Esophagus squamous epithelium (tissue), 5 donors: ENCODE results near the gene GAPDHS. TPM values are rescaled to one million over a fixed set of nuclear protein-coding genes. Genes with fewer than 3 reads are reported as not detected.

Experiments used
- DNase-seq: peaks from one replicate; lab custom pipeline; 2025; lab: John Stamatoyannopoulos, UW
- H3K27ac ChIP-seq, 4 donors: fragments of 200-600 bp; sonication (generic); one replicate each; pipeline ENCODE4 v1.5.1; 2016 to 2019; ENCODE audit warnings: mild to moderate bottlenecking in 1 of 4
- H3K27me3 ChIP-seq, 4 donors: fragments of 200-600 bp; sonication (generic); 1 replicate in 3 of 4; 2 replicates in 1 of 4; pipeline versions ENCODE4 v1.5.1 to v1.6.0; 2017 to 2021; ENCODE audit warnings: antibody characterized with exemption in 1 of 4
- H3K36me3 ChIP-seq, 3 donors: fragments of 200-600 bp; sonication (generic); one replicate each; pipeline ENCODE4 v1.5.1; 2016 to 2019
- H3K4me1 ChIP-seq, 3 donors: fragments of 200-600 bp; sonication (generic); one replicate each; pipeline ENCODE4 v1.5.1; 2017 to 2019
- H3K4me3 ChIP-seq, 4 donors: fragments of 200-600 bp; sonication (generic); 1 replicate in 3 of 4; 2 replicates in 1 of 4; pipeline ENCODE4 v1.5.1; 2016 to 2019; ENCODE audit warnings: mild to moderate bottlenecking in 2 of 4, moderate library complexity in 1 of 4
- H3K9me3 ChIP-seq, 3 donors: fragments of 200-600 bp; sonication (generic); one replicate each; pipeline ENCODE4 v1.5.1; 2016 to 2019
- POLR2A ChIP-seq, 4 donors: fragments of 450-650 bp; IDR thresholded peaks; one replicate each; pipeline ENCODE4 v1.6.1; 2017; ENCODE audit warnings: antibody characterized with exemption in 4 of 4, mild to moderate bottlenecking in 4 of 4, moderate library complexity in 3 of 4
- WGBS, 2 donors: methylation state at CpG; one replicate each; pipeline ENCODE4 v1.1.5; 2018; 5-methylcytosine and 5-hydroxymethylcytosine counted together
- intact Hi-C: fragments of 100-400 bp; cut with DNase I; formaldehyde crosslinking; loops from one replicate; pipeline ENCODE4 v1.15.0; 2022
- total RNA-seq, 4 donors: library from RNA; depleted of rRNA; stranded (reverse); fragments of >200 nt; gene quantifications; one replicate each; pipeline ENCODE4 v1.1.0, GENCODE V29; 2016
- TF ChIP-seq, protein P1 (sequence below), 6 experiments: fragments of 450-650 bp in 4 of 6; fragments of 200-600 bp in 2 of 6; sonication (generic) in 2 of 6; IDR thresholded peaks; one replicate each; pipeline ENCODE4 v1.5.1; 2016 to 2019; ENCODE audit warnings: antibody characterized with exemption in 6 of 6, mild to moderate bottlenecking in 4 of 6, moderate library complexity in 4 of 6
- donor health status: DM: yes; HTN: yes; CAD: no.

Gene GAPDHS
- total RNA-seq, 4 donors from 2014 or later, result not detected

DNA sequence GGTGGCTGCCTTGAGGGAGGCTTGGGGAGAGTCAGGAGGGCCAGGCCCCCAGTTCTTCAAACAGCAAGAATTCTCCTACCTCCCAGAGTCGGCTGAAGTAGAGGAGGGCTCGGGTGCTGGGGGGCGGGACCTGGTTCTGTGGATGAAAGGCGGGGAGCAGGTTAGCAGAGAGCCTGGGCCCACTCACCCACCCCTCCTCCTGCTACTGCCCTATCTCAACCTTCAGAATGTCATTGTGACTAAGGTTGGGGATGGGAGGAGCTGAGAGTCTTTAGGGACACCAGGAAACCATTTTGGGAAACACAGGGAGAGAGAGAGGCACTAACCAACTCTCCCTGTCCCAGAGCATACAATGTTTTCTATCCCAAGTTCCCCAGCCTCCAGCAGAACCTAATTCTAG lies 30.5 kb upstream of the GAPDHS start:
- TF ChIP-seq, protein P1, sequence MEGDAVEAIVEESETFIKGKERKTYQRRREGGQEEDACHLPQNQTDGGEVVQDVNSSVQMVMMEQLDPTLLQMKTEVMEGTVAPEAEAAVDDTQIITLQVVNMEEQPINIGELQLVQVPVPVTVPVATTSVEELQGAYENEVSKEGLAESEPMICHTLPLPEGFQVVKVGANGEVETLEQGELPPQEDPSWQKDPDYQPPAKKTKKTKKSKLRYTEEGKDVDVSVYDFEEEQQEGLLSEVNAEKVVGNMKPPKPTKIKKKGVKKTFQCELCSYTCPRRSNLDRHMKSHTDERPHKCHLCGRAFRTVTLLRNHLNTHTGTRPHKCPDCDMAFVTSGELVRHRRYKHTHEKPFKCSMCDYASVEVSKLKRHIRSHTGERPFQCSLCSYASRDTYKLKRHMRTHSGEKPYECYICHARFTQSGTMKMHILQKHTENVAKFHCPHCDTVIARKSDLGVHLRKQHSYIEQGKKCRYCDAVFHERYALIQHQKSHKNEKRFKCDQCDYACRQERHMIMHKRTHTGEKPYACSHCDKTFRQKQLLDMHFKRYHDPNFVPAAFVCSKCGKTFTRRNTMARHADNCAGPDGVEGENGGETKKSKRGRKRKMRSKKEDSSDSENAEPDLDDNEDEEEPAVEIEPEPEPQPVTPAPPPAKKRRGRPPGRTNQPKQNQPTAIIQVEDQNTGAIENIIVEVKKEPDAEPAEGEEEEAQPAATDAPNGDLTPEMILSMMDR (IDR thresholded peaks at IDR 0.05), result no peak
- TF ChIP-seq POLR2A (IDR thresholded peaks at IDR 0.05), result no peak
- Histone ChIP-seq H3K4me1 (no peaks in the 10 kb centered on the region), H3K27ac (no peak overlapping the region), H3K9me3 (no peaks in the 10 kb centered on the region), H3K36me3 (peaks cover 0 to 21% (median 0%) of the 10 kb centered on the region in 3 donors), H3K4me3 (no peak overlapping the region), H3K27me3 (peaks cover 0 to 13% (median 0%) of the 10 kb centered on the region in 4 donors)
- intact Hi-C loops, result no loop called here
- no peak for DNase-seq
- WGBS, 2 donors, result 90 to 91% methylated on average over 2 to 4 of the region's 4 CpGs

DNA sequence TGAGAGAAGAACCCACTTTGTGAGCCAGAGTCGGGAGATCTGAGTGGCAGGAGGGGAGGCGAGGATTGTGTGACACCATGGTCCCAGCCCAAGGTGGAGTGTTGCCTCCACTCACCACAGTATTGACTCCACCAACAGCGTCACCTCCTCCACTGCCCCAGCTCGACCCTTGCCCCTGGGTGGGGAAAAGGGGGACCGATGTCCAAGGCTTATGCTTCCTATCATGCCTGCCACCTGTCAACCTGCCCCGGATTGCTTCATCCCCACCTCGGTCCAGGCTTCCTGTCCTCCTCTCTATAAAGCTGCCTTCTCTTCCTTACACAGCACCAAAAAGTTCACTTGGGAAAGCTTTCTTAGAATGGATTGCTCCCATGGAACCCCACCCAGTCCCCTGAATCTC lies 27.2 kb upstream of the GAPDHS start:
- Histone ChIP-seq H3K9me3 (no peaks in the 10 kb centered on the region), H3K4me1 (peaks cover 5 to 25% (median 13%) of the 10 kb centered on the region in 3 donors), H3K27me3 (peaks cover 0 to 38% (median 0%) of the 10 kb centered on the region in 4 donors), H3K36me3 (peaks cover 0 to 21% (median 0%) of the 10 kb centered on the region in 3 donors), H3K27ac (no peak overlapping the region), H3K4me3 (no peak overlapping the region)
- intact Hi-C loops, result no loop called here
- WGBS, 2 donors, result 81 to 85% methylated on average over 7 of the region's 7 CpGs
- TF ChIP-seq, protein P1 (IDR thresholded peaks at IDR 0.05), result no peak
- DNase-seq, result no peak

DNA sequence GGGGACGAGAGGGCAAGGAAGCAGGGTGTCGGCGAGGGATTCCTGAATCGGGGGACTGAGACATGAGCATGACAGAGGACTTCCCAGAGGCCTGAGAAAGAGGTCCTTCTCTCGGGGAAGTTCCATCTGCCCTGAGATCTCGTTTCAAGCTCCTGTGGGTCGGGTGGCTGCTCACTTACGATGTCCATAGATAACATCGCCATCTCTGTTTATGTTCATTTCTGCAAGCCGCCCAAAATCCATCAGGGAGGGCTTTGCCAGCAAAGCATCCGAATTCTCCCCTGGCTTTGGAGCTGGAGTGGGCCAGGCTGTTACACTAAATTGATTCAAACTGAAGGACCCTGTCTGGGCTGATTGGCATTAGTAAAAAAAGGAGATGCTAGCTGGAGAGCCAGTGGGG lies 25.7 kb upstream of the GAPDHS start:
- no peak overlapping the region for H3K27ac ChIP-seq
- H3K36me3 ChIP-seq, result peaks cover 0 to 21% (median 0%) of the 10 kb centered on the region in 3 donors
- H3K27me3 ChIP-seq, result peaks cover 0 to 53% (median 0%) of the 10 kb centered on the region in 4 donors
- H3K4me1 ChIP-seq, result peaks cover 5 to 27% (median 13%) of the 10 kb centered on the region in 3 donors
- TF ChIP-seq, protein P1 (IDR thresholded peaks at IDR 0.05), result no peak
- TF ChIP-seq POLR2A (IDR thresholded peaks at IDR 0.05), result no peak
- H3K4me3 ChIP-seq, result no peak overlapping the region
- DNase-seq, result no peak
- WGBS, 2 donors, result 78 to 81% methylated on average over 6 to 7 of the region's 11 CpGs
- no peaks in the 10 kb centered on the region for H3K9me3 ChIP-seq
- intact Hi-C loops, result no loop called here

DNA sequence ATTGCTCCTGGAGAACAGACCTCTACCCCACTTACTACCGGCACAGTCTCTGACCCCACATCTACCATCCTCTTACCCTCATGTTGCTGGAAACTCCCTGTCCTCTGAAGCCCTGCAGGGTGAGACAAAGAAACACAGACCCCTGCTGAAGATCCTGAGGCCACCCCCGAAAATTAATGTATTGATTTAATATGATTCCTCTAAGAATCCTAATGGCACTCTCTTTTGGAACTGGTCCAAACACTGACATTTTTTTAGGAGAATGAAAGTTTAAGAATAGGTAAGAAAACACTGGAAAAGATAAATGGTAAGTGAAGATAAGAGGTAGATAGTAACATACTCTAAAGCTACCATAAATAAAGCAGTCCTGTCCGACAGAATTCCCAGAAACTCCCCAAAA lies 25.1 kb upstream of the GAPDHS start:
- intact Hi-C loops, result no loop called here

DNA sequence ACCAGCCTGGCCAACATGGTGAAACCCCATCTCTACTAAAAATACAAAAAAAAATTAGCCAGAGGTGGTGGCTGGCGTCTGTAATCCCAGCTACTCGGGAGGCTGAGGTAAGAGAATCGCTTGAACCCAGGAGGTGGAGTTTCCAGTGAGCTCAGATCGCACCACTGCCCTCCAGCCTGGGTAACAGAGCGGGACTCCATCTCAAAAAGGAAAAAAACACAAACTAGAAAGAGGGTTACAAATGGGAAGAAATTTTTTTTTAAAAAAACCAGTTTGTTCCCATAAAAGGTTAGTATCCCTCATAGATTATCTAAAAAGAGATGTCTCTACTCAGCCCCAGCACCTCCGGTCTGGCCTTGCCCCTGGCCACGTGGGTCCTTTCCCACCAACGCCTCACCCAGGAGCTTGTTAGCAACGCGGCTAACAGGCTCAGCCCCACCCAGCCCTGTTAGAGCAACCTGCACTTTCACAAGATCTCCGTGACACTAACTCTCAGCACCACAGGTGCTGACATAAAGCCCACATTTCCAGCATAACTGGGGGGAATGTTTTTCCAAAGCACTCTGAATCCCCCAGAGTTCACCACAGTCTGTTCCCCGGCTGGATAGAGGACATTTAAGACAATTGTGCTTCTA lies 24.1 kb upstream of the GAPDHS start:
- 18 to 22% methylated on average over 12 of the region's 12 CpGs for WGBS, 2 donors
- Histone ChIP-seq H3K27me3 (peaks cover 0 to 65% (median 0%) of the 10 kb centered on the region in 4 donors), H3K27ac (peak overlapping the region; percentile 58 to 82 (median 68)), H3K4me1 (peaks cover 5 to 32% (median 13%) of the 10 kb centered on the region in 3 donors), H3K9me3 (no peaks in the 10 kb centered on the region), H3K36me3 (peaks cover 0 to 21% (median 0%) of the 10 kb centered on the region in 3 donors), H3K4me3 (peak overlapping the region; percentile 17 to 62 (median 46))
- DNase-seq, result no peak
- intact Hi-C loops, result no loop called here
- TF ChIP-seq, protein P1 (IDR thresholded peaks at IDR 0.05), result no peak
- TF ChIP-seq POLR2A (IDR thresholded peaks at IDR 0.05), result peak in 1 of 4 donors; percentile 21

More for the DNA sequence above, 25.1 kb upstream of the GAPDHS start:
- WGBS, 2 donors, result 70 to 95% methylated on average over 3 of the region's 3 CpGs
- Histone ChIP-seq H3K36me3 (peaks cover 0 to 21% (median 0%) of the 10 kb centered on the region in 3 donors), H3K27ac (no peak overlapping the region), H3K27me3 (peaks cover 0 to 56% (median 0%) of the 10 kb centered on the region in 4 donors), H3K9me3 (no peaks in the 10 kb centered on the region), H3K4me1 (peaks cover 5 to 27% (median 13%) of the 10 kb centered on the region in 3 donors), H3K4me3 (no peak overlapping the region)
- TF ChIP-seq, protein P1 (IDR thresholded peaks at IDR 0.05), result no peak
- no peak for TF ChIP-seq POLR2A (IDR thresholded peaks at IDR 0.05)
- no peak for DNase-seq
